ENCODE results near the gene FCRL2. TPM values are rescaled to one million over a fixed set of nuclear protein-coding genes. Genes with fewer than 3 reads are reported as not detected.

The FCRL2 gene
- total RNA-seq, 1 donor from 2014 or later, result not detected

- Mint-ChIP-seq H3K36me3 (ENCODE audit: unreplicated experiment) (no peaks in the 10 kb centered on the region), H3K4me1 (ENCODE audit: low read depth, unreplicated experiment) (no peaks in the 10 kb centered on the region), H3K27ac (ENCODE audit: unreplicated experiment) (no peak overlapping the region), H3K4me3 (ENCODE audit: unreplicated experiment) (no peak overlapping the region), H3K9me3 (ENCODE audit: unreplicated experiment) (no peaks in the 10 kb centered on the region), H3K27me3 (ENCODE audit: unreplicated experiment) (no peaks in the 10 kb centered on the region)
- TF ChIP-seq, protein P1, sequence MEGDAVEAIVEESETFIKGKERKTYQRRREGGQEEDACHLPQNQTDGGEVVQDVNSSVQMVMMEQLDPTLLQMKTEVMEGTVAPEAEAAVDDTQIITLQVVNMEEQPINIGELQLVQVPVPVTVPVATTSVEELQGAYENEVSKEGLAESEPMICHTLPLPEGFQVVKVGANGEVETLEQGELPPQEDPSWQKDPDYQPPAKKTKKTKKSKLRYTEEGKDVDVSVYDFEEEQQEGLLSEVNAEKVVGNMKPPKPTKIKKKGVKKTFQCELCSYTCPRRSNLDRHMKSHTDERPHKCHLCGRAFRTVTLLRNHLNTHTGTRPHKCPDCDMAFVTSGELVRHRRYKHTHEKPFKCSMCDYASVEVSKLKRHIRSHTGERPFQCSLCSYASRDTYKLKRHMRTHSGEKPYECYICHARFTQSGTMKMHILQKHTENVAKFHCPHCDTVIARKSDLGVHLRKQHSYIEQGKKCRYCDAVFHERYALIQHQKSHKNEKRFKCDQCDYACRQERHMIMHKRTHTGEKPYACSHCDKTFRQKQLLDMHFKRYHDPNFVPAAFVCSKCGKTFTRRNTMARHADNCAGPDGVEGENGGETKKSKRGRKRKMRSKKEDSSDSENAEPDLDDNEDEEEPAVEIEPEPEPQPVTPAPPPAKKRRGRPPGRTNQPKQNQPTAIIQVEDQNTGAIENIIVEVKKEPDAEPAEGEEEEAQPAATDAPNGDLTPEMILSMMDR (IDR thresholded peaks at IDR 0.05; ENCODE audit: partially characterized antibody, unreplicated experiment), result no peak
- no peak for DNase-seq
Observed at GRCh38 chr1:157702308-157702825, 74.6 kb downstream of the FCRL2 start.

GRCh38 chr1:157700732-157701131 is 76.2 kb downstream of the FCRL2 start, which contains the start of gene FCRL3:
TSS of gene FCRL3 (minus strand) at chr1:157700769. CDS start at chr1:157700489, 280 bp downstream.
- no peaks in the 10 kb centered on the region for H3K4me1 Mint-ChIP-seq (ENCODE audit: low read depth, unreplicated experiment)
- DNase-seq, result no peak
- H3K4me3 Mint-ChIP-seq (ENCODE audit: unreplicated experiment), result no peak within 1 kb of the TSS
- H3K27me3 Mint-ChIP-seq (ENCODE audit: unreplicated experiment), result no peaks in the 10 kb centered on the region
- no peak within 1 kb of the TSS for H3K27ac Mint-ChIP-seq (ENCODE audit: unreplicated experiment)
- no peaks in the 10 kb centered on the region for H3K36me3 Mint-ChIP-seq (ENCODE audit: unreplicated experiment)
- TF ChIP-seq, protein P1 (IDR thresholded peaks at IDR 0.05; ENCODE audit: partially characterized antibody, unreplicated experiment), result no peak
- no peaks in the 10 kb centered on the region for H3K9me3 Mint-ChIP-seq (ENCODE audit: unreplicated experiment)

DNA sequence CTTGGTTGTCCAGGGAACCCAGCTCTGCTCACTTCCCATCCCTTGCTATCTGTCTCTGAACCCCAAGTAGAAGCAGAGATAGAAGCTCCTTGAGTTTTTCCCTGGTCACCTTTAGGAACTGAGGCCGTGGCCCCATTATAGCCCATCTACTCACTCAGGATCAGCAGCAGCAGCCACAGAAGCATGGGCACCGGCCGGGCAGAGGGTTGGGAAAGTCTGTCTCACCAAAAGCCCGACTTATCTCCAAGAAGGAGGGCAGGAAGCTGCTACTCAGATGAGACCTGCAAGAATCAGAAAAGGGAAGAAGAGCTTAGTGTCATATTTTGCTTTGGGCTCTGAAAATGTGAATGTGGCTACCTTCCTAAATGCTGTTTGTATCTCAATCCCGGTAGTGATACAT is 76.6 kb downstream of the FCRL2 start:
- Mint-ChIP-seq H3K36me3 (ENCODE audit: unreplicated experiment) (no peaks in the 10 kb centered on the region), H3K9me3 (ENCODE audit: unreplicated experiment) (no peaks in the 10 kb centered on the region), H3K27ac (ENCODE audit: unreplicated experiment) (no peak overlapping the region), H3K27me3 (ENCODE audit: unreplicated experiment) (no peaks in the 10 kb centered on the region), H3K4me1 (ENCODE audit: low read depth, unreplicated experiment) (no peaks in the 10 kb centered on the region), H3K4me3 (ENCODE audit: unreplicated experiment) (no peak overlapping the region)
- TF ChIP-seq, protein P1 (IDR thresholded peaks at IDR 0.05; ENCODE audit: partially characterized antibody, unreplicated experiment), result no peak
- no peak for DNase-seq

DNA sequence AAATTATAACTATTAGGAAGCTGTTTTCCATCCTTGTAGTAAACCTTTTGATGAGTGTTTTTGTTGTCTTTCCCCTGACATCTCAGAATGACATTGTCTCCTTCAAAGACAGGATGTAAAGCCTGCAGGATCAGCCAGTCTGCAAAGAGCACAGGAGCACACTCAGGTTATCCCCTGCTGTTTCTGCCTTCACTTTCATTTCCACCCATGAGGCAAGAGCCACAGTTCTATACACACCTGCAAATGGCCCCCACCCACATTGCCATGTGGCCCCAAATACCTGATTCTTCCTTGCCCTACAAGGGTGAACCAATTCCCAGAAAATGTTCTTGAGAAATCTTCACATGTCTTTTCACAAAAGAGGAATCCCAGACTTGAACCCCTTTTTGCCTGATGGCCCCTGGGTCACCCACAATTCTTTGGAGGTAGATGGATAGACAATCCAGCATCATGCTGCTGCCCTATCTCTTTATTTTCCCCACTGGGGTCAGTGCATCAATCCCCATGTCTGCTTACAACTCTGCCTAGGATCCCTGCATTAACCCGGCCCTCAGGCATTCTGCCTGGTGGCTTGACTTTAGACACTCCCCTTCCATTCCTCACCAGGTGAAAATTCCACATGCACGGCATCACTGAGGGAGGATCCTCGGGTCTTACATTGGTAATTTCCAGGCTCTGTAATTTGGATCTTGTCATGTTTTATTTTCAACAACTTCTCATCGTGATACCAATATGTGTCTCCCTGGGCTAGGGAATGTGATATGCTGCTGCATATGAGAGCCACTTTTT is 79.0 kb downstream of the FCRL2 start:
- no peaks in the 10 kb centered on the region for H3K4me1 Mint-ChIP-seq (ENCODE audit: low read depth, unreplicated experiment)
- TF ChIP-seq, protein P1 (IDR thresholded peaks at IDR 0.05; ENCODE audit: partially characterized antibody, unreplicated experiment), result no peak
- no peak overlapping the region for H3K27ac Mint-ChIP-seq (ENCODE audit: unreplicated experiment)
- no peaks in the 10 kb centered on the region for H3K9me3 Mint-ChIP-seq (ENCODE audit: unreplicated experiment)
- peaks cover 2% of the 10 kb centered on the region for H3K27me3 Mint-ChIP-seq (ENCODE audit: unreplicated experiment)
- no peak for DNase-seq
- H3K4me3 Mint-ChIP-seq (ENCODE audit: unreplicated experiment), result no peak overlapping the region
- H3K36me3 Mint-ChIP-seq (ENCODE audit: unreplicated experiment), result peaks cover 4% of the 10 kb centered on the region

All from glutamatergic neuron (in vitro differentiated cells).